ENCODE measurements around the gene TNNI2.
"Not testable (repeated sequence)": the region's sequence is repeated elsewhere in the genome, so short reads cannot be mapped to it uniquely, and the experiment has no call there.

Gene TNNI2

GRCh38 chr11:1838426-1839144 is at the start of gene TNNI2:
Gene TNNI2 (plus strand): TSS chr11:1838981. CDS start chr11:1839697, 716 bp downstream.
- no peak for DNase-seq (ENCODE audit: low spot score)

- no peak for DNase-seq (ENCODE audit: low spot score)
Observed at GRCh38 chr11:1791912-1792311, 46.9 kb upstream of the TNNI2 start.

GRCh38 chr11:1792461-1792860 is 46.3 kb upstream of the TNNI2 start:
- no peak for DNase-seq (ENCODE audit: low spot score)

- DNase-seq (ENCODE audit: low spot score) = no peak
Observed at GRCh38 chr11:1793081-1793480, 45.7 kb upstream of the TNNI2 start.

- DNase-seq (ENCODE audit: low spot score) = no peak
Observed at GRCh38 chr11:1796413-1797011, 42.3 kb upstream of the TNNI2 start.

GRCh38 chr11:1797391-1798125 is 41.2 kb upstream of the TNNI2 start:
- DNase-seq (ENCODE audit: low spot score) = no peak

GRCh38 chr11:1803246-1803645 is 35.5 kb upstream of the TNNI2 start:
- DNase-seq (ENCODE audit: low spot score) = no peak

- not testable (repeated sequence) for DNase-seq (ENCODE audit: low spot score)
Observed at GRCh38 chr11:1803835-1804519, 34.8 kb upstream of the TNNI2 start.

GRCh38 chr11:1805525-1805924 is 33.3 kb upstream of the TNNI2 start:
- no peak for DNase-seq (ENCODE audit: low spot score)

GRCh38 chr11:1807264-1807995 is 31.4 kb upstream of the TNNI2 start:
- DNase-seq (ENCODE audit: low spot score) = no peak

- no peak for DNase-seq (ENCODE audit: low spot score)
Observed at GRCh38 chr11:1810761-1811160, 28.0 kb upstream of the TNNI2 start.

- no peak for DNase-seq (ENCODE audit: low spot score)
Observed at GRCh38 chr11:1812274-1812673, 26.5 kb upstream of the TNNI2 start.

- DNase-seq (ENCODE audit: low spot score) = no peak
Observed at GRCh38 chr11:1812801-1813200, 26.0 kb upstream of the TNNI2 start.

- not testable (repeated sequence) for DNase-seq (ENCODE audit: low spot score)
Observed at GRCh38 chr11:1813356-1813755, 25.4 kb upstream of the TNNI2 start.

GRCh38 chr11:1814691-1815090 is 24.1 kb upstream of the TNNI2 start:
- DNase-seq (ENCODE audit: low spot score) = no peak

GRCh38 chr11:1815311-1815710 is 23.5 kb upstream of the TNNI2 start:
- no peak for DNase-seq (ENCODE audit: low spot score)

GRCh38 chr11:1815751-1816150 is 23.0 kb upstream of the TNNI2 start:
- no peak for DNase-seq (ENCODE audit: low spot score)

GRCh38 chr11:1817000-1817399 is 21.8 kb upstream of the TNNI2 start:
- DNase-seq (ENCODE audit: low spot score) = no peak

GRCh38 chr11:1817511-1817910 is 21.3 kb upstream of the TNNI2 start:
- DNase-seq (ENCODE audit: low spot score) = no peak

GRCh38 chr11:1819074-1819473 is 19.7 kb upstream of the TNNI2 start:
- no peak for DNase-seq (ENCODE audit: low spot score)

- DNase-seq (ENCODE audit: low spot score) = peak; percentile 51
Observed at GRCh38 chr11:1820463-1821325, 18.1 kb upstream of the TNNI2 start.

Data from AG08396 (cell line).